Cerebellar nuclear complex (tissue), 1 donor: Measurements from ENCODE around the gene SARS2.
"Not testable (repeated sequence)": the region's sequence is repeated elsewhere in the genome, so short reads cannot be mapped to it uniquely, and the experiment has no call there.

Source experiments
- DNase-seq, 2 experiments: peaks; one replicate each; lab custom pipeline; 2025; lab: John Stamatoyannopoulos, UW

The SARS2 gene, protein sequence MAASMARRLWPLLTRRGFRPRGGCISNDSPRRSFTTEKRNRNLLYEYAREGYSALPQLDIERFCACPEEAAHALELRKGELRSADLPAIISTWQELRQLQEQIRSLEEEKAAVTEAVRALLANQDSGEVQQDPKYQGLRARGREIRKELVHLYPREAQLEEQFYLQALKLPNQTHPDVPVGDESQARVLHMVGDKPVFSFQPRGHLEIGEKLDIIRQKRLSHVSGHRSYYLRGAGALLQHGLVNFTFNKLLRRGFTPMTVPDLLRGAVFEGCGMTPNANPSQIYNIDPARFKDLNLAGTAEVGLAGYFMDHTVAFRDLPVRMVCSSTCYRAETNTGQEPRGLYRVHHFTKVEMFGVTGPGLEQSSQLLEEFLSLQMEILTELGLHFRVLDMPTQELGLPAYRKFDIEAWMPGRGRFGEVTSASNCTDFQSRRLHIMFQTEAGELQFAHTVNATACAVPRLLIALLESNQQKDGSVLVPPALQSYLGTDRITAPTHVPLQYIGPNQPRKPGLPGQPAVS

DNA sequence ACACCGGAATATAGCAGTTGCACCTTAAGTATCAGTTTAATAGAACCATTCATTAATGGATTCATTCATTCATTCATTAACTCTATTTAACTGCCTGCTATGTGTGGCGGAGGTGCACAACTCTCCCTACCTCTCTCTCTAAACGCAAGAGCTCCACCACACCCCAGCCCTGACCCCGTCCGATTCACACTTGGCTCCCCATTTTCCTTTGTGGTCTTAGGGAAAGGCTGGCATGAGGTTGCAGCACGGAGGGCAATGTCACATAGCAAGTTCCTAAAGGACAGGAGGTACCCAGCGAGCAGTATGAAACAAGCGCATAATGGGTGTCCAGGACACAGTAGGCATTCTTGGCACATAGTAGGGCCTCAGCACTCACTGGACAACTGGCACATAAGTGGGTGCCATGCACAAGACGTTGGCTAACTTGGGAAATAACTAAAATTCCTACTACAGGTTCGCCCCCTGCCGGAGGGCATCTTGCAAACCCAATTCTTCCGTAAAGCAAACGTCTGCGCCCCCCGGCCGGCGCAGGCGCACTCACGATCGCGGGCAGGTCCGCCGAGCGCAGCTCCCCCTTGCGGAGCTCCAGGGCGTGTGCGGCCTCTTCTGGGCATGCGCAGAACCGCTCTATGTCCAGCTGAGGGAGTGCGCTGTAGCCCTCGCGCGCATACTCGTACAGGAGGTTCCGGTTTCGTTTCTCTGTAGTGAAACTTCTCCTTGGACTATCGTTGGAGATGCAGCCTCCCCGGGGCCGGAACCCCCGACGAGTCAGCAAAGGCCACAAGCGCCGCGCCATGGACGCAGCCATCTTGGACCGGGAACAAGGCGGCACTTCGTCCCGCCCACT lies at the start of gene SARS2:
Gene SARS2, minus strand, starts transcription at position 835 of the 847 bp plus-strand sequence. Its CDS starts 27 bp downstream, at position 808.
- DNase-seq = peak; percentile 62 to 75

GRCh38 chr19:38979812-38980211 lies 49.2 kb upstream of the SARS2 start:
- DNase-seq = no peak

DNA sequence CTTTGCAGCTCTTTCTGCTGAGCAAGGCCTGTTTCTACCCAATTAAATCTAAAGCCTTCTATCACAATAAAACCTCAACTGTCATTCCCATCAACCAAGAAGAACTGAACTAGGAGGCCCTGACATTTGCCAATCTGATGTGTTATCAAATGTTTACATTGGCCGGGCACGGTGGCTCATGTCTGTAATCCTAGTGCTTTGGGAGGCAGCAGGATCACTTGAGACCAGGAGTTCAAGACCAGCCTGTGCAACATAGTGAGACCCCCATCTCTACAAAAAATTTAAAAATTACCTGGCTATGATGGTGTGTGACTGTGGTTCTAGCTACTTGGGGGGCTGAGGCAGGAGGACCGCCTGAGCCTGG lies 47.7 kb upstream of the SARS2 start:
- DNase-seq = no peak

GRCh38 chr19:38977445-38978325 lies 47.1 kb upstream of the SARS2 start:
- DNase-seq = no peak

- DNase-seq = no peak
Measured at GRCh38 chr19:38975861-38976271, 45.3 kb upstream of the SARS2 start.

GRCh38 chr19:38975214-38975860 lies 44.8 kb upstream of the SARS2 start, which contains the start of gene FBXO17:
FBXO17 (minus strand) TSS chr19:38975742; CDS start chr19:38950319, 25,423 bp downstream.
- no peak for DNase-seq

DNA sequence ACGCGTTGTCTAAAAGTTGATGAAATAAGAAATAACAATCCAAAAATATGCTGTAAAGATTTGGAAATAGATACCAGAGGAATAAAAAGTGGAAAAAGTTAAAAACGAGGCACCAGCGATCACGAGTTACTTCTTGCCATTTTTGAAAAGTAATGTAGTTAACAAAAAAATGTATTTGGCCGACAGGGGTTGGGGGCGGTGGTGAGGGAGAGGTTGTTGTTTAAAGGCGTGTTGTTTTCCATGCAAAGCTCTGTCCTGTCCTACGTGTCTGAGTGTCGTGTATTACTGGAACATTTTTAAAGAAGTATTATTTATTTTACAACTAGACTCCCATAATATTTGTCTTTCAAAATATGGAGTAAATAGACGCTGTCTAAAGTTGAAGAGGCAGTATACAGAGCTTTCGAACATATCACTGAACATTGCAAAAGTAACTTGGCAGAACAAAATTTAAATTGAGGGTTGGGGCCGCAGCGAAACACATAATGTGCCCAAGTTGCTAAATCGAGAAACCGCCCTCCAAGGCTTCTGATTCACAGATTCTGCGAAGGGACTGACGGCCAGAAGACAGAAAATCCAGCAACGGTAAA lies 44.2 kb upstream of the SARS2 start:
- no peak for DNase-seq

- DNase-seq = no peak
Measured at GRCh38 chr19:38971672-38972071, 41.1 kb upstream of the SARS2 start.

GRCh38 chr19:38970664-38971532 lies 40.3 kb upstream of the SARS2 start:
- peak in 1 of 2 experiments; percentile 11 for DNase-seq

DNA sequence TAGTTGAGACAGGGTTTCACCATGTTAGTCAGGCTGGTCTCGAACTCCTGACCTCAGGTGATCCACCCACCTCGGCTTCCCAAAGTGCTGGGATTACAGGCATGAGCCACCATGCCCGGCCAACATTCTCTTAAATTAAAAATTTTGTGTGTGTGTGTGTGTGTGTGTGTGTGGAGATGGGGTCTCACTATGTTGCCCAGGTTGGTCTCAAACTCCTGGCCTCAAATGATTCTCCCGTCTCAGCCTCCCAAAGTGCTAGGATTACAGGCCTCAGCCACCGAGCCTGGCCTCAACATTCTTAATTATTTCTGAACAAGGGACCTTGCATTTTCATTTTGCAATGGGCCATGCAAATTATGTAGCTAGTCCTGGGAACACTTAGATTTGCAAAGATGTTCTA lies 35.6 kb upstream of the SARS2 start:
- DNase-seq = not testable (repeated sequence)

DNA sequence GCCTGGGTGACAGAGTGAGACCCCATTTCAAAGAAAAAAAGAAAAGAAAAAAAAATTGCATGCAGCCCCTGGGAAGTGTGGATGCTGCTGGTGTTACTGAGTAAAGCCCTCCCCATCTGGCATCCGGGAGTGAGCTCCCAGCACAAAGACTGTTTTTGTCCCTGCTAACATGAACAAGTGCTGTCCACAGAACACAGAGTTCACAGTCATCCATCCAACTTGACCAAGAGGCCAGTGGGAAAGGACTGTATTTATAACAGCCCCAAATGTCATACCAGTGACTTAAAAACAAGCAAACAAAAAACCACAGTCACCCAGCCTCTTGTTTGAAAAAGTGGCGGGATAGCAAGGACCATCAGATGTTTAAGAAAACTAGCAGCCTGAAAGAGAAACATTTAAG lies 34.2 kb upstream of the SARS2 start:
- no peak for DNase-seq

DNA sequence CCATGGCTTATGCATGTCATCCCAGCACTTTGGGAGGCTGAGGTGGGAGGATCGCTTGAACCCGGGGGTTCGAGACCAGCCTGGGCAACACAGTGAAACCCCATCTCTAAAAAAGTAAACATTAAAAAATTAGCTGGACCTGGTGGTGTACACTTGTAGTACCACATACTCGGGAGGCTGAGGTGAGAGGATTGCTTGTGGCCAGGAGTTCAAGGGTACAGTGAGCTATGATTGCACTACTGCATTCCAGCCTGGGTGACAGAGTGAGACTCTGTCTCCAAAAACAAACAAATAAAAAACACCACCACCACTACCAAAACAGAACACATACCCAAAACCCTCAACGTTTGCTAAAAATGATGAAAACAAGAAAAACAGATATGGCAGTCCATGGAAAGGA lies 29.1 kb upstream of the SARS2 start:
- DNase-seq = no peak

GRCh38 chr19:38958301-38958700 lies 27.7 kb upstream of the SARS2 start:
- DNase-seq = no peak

- no peak for DNase-seq
Measured at GRCh38 chr19:38956264-38956663, 25.7 kb upstream of the SARS2 start.

DNA sequence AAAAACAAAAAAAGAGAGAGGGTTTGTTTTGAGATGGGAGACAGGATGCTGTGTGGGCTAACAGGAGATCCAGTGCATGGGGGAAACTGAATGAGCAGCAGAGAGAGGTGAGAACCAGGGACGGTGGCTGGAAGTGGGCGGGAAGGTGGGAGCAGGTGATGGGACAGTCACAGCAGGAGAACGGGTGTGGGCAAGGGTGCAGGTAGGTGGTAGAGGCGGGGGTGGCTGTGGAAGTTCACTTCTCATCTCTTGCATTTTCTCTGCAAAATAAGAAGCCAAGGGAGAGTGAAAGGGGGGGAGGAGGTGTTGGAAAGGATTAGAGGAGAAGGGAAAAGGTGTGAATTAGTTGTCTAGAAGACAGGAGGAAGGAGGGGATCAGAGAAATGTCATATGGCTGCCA lies 23.1 kb upstream of the SARS2 start:
- DNase-seq = no peak

- no peak for DNase-seq
Measured at GRCh38 chr19:38952395-38953165, 22.0 kb upstream of the SARS2 start.

GRCh38 chr19:38951187-38951586 lies 20.6 kb upstream of the SARS2 start:
- DNase-seq = no peak

DNA sequence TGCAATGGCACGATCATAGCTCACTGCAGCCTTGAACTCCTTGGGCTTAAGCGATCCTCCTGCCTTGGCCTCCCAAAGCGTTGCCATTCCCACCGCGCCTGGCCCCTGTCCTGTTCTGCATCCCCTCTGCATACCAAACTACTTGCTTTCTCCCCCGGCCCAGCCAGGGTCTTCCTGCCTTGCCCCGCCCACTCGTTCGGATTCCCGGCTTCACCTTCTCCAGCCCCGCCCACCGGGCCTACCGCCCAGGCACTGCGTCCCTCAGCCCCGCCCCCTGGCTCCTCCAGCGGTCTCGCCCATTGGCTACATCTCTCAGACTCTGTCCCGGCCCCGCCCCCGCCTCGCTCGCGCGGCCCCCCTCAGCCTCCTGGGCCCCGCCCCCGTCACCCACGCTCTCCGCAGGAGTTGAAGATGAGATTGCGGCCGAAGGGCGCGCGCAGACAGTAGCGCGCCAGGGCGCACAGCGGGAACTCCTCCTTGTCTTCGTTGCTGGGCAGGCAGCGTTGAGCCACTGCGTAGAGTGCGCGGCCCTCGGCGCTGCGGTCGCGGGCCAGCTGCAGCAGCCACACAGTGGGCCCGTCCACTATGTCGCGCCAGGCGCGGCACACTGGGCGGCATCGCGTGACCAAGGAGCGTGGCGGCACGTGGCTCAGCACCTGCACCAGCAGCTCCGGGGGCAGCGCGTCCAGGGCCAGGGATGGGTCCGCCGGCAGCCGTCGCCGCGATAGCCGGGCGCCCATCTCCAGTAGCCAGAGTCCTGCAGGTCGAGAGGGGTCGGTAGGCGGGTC lies 19.2 kb upstream of the SARS2 start:
- peak in 1 of 2 experiments; percentile 65 for DNase-seq
